Loucy (cell line): ENCODE measurements around the gene CUX1.

Experiments
- H2AFZ ChIP-seq: fragments of 200-600 bp; sonication (generic); 2 replicates; pipeline ENCODE4 v1.6.0; 2016; ENCODE audit warnings: antibody characterized with exemption, mild to moderate bottlenecking, low read length, moderate library complexity
- H3F3A ChIP-seq: fragments of 200-600 bp; 2 replicates; pipeline ENCODE4 v1.6.0; 2016; ENCODE audit warnings: antibody characterized with exemption, low read depth, mild to moderate bottlenecking
- H3K27me3 ChIP-seq: fragments of 200-600 bp; sonication (generic); 2 replicates; pipeline ENCODE4 v1.6.1; 2014; ENCODE audit warnings: low read length, mild to moderate bottlenecking; ENCODE audit not compliant: insufficient read depth, poor library complexity, severe bottlenecking
- H3K36me3 ChIP-seq: fragments of 200-600 bp; sonication (generic); 2 replicates; pipeline ENCODE4 v1.6.1; 2016; ENCODE audit warnings: low read length; ENCODE audit not compliant: insufficient read depth
- H3K4me1 ChIP-seq: fragments of 200-600 bp; sonication (generic); 2 replicates; pipeline ENCODE4 v1.5.1; 2014; ENCODE audit warnings: low read length, mild to moderate bottlenecking; ENCODE audit not compliant: insufficient read depth, poor library complexity, severe bottlenecking
- H3K4me2 ChIP-seq: fragments of 200-600 bp; sonication (generic); 2 replicates; pipeline ENCODE4 v1.6.0; 2014; ENCODE audit warnings: antibody characterized with exemption, low read length, low read depth, mild to moderate bottlenecking; ENCODE audit not compliant: poor library complexity, severe bottlenecking
- H3K4me3 ChIP-seq: fragments of 200-600 bp; sonication (generic); 2 replicates; pipeline ENCODE4 v1.5.1; 2014; ENCODE audit warnings: low read length, mild to moderate bottlenecking, mixed read lengths; ENCODE audit not compliant: poor library complexity, severe bottlenecking
- H3K79me2 ChIP-seq: fragments of 200-600 bp; sonication (generic); 2 replicates; pipeline ENCODE4 v1.6.1; 2014; ENCODE audit warnings: low read length; ENCODE audit not compliant: insufficient read depth
- H3K9ac ChIP-seq: fragments of 200-600 bp; sonication (generic); 2 replicates; pipeline ENCODE4 v1.6.0; 2014; ENCODE audit warnings: mild to moderate bottlenecking, low read depth, low read length, moderate library complexity; ENCODE audit not compliant: poor library complexity, severe bottlenecking
- H3K9me2 ChIP-seq: fragments of 200-600 bp; sonication (generic); replicated peaks from 2 replicates; pipeline ENCODE4 v1.6.1; 2016; ENCODE audit warnings: low read depth, low read length, mixed read lengths
- H3K9me3 ChIP-seq: fragments of 200-600 bp; sonication (generic); 2 replicates; pipeline ENCODE4 v1.6.1; 2014; ENCODE audit warnings: mild to moderate bottlenecking, antibody characterized with exemption, low read length, low read depth; ENCODE audit not compliant: insufficient read depth
- H4K20me1 ChIP-seq: fragments of 200-600 bp; sonication (generic); 2 replicates; pipeline ENCODE4 v1.6.0; 2014; ENCODE audit warnings: antibody characterized with exemption, low read length, mild to moderate bottlenecking; ENCODE audit not compliant: insufficient read depth, poor library complexity, severe bottlenecking
- EZH2phosphoT487 ChIP-seq: fragments of 200-600 bp; IDR thresholded peaks from 2 replicates; pipeline ENCODE4 v1.6.1; 2018; ENCODE audit warnings: antibody characterized with exemption, mild to moderate bottlenecking, moderate library complexity, borderline replicate concordance
- TF ChIP-seq, protein P1 (sequence below): fragments of 200-600 bp; sonication (generic); conservative IDR thresholded peaks from 2 replicates; pipeline ENCODE4 v1.5.1; 2014; ENCODE audit warnings: mild to moderate bottlenecking, antibody characterized with exemption, low read length

Gene CUX1

GRCh38 chr7:102185796-102186195 is 368.4 kb downstream of the CUX1 start:
- no peak overlapping the region for H3K9ac ChIP-seq
- H3K4me2 ChIP-seq = no peak overlapping the region
- no peaks in the 10 kb centered on the region for H3K79me2 ChIP-seq
- no peaks in the 10 kb centered on the region for H3K9me3 ChIP-seq
- H4K20me1 ChIP-seq = no peaks in the 10 kb centered on the region
- no peak overlapping the region for H2AFZ ChIP-seq
- TF ChIP-seq EZH2phosphoT487 = no peak
- TF ChIP-seq, protein P1, sequence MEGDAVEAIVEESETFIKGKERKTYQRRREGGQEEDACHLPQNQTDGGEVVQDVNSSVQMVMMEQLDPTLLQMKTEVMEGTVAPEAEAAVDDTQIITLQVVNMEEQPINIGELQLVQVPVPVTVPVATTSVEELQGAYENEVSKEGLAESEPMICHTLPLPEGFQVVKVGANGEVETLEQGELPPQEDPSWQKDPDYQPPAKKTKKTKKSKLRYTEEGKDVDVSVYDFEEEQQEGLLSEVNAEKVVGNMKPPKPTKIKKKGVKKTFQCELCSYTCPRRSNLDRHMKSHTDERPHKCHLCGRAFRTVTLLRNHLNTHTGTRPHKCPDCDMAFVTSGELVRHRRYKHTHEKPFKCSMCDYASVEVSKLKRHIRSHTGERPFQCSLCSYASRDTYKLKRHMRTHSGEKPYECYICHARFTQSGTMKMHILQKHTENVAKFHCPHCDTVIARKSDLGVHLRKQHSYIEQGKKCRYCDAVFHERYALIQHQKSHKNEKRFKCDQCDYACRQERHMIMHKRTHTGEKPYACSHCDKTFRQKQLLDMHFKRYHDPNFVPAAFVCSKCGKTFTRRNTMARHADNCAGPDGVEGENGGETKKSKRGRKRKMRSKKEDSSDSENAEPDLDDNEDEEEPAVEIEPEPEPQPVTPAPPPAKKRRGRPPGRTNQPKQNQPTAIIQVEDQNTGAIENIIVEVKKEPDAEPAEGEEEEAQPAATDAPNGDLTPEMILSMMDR = no peak
- H3K4me1 ChIP-seq = no peaks in the 10 kb centered on the region
- no peaks in the 10 kb centered on the region for H3K9me2 ChIP-seq
- H3K36me3 ChIP-seq = peaks cover 68% of the 10 kb centered on the region; the same call in 1 of the 2 replicates
- H3F3A ChIP-seq = no peaks in the 10 kb centered on the region
- no peak overlapping the region for H3K4me3 ChIP-seq
- H3K27me3 ChIP-seq = no peaks in the 10 kb centered on the region

DNA sequence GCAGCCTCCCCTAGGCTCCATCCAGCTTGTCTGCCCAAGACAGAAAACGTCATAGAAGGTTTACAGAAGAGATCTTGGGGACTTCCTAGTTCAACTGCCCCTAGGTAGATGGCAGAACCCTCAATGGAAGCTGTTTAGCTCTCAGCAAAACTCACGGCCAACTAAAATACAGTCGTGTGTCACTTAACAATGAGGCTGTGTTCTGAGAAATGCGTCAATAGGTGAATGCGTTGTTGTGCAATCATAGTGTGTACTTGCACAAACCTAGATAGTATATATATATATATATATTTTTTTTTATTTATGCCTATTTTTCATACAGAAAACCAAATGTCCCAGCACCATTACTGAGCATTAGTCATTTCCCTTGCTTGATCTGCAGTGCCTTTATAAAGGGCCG is 368.9 kb downstream of the CUX1 start:
- no peaks in the 10 kb centered on the region for H3K9me2 ChIP-seq
- peaks cover 66% of the 10 kb centered on the region; the same call in 1 of the 2 replicates for H3K36me3 ChIP-seq
- H3K9me3 ChIP-seq = no peaks in the 10 kb centered on the region
- no peaks in the 10 kb centered on the region for H3K4me1 ChIP-seq
- H3K27me3 ChIP-seq = no peaks in the 10 kb centered on the region
- H3K9ac ChIP-seq = no peak overlapping the region
- no peak overlapping the region for H3K4me2 ChIP-seq
- TF ChIP-seq, protein P1 = no peak
- TF ChIP-seq EZH2phosphoT487 = no peak
- H2AFZ ChIP-seq = no peak overlapping the region
- no peaks in the 10 kb centered on the region for H3F3A ChIP-seq
- H4K20me1 ChIP-seq = no peaks in the 10 kb centered on the region
- H3K4me3 ChIP-seq = no peak overlapping the region
- no peaks in the 10 kb centered on the region for H3K79me2 ChIP-seq

DNA sequence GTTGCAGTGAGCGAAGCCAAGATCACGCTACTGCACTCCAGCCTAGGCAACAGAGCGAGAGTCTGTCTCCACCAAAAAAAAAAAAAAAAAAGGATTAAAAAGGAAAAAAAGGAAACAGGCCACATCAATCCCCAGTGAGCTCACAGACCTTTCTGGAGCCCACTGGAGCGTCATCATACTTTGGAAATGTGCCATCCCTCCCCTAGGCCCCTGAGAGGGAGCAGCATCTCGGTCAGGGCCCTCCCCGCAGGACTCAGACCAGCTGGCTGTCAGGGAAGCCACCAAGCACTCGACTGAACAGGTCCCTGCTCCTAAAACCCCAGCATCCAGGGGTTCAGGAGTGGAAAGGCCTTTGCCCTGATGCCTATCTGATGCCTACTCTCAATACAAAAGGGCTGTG is 371.3 kb downstream of the CUX1 start:
- H3K9me3 ChIP-seq = no peaks in the 10 kb centered on the region
- no peaks in the 10 kb centered on the region for H4K20me1 ChIP-seq
- no peaks in the 10 kb centered on the region for H3K4me1 ChIP-seq
- no peaks in the 10 kb centered on the region for H3F3A ChIP-seq
- no peak overlapping the region for H2AFZ ChIP-seq
- H3K36me3 ChIP-seq = peaks cover 68% of the 10 kb centered on the region; the same call in 1 of the 2 replicates
- H3K4me3 ChIP-seq = no peak overlapping the region
- H3K4me2 ChIP-seq = no peak overlapping the region
- no peaks in the 10 kb centered on the region for H3K79me2 ChIP-seq
- H3K9me2 ChIP-seq = no peaks in the 10 kb centered on the region
- no peaks in the 10 kb centered on the region for H3K27me3 ChIP-seq
- no peak for TF ChIP-seq EZH2phosphoT487
- TF ChIP-seq, protein P1 = no peak
- no peak overlapping the region for H3K9ac ChIP-seq
